Prostate gland (tissue), 2 donors: ENCODE data around the gene ADGRG3. TPM values are rescaled to one million over a fixed set of nuclear protein-coding genes. Genes with fewer than 3 reads are reported as not detected.

ENCODE experiments used
- DNase-seq: peaks from one replicate; pipeline ENCODE4 v3.0.0-alpha.2; 2019; ENCODE audit warnings: low spot score
- H3K27ac ChIP-seq, 2 donors: fragments of 200-600 bp; sonication (generic); 2 replicates each; pipeline ENCODE4 v1.5.1; 2017 to 2019
- H3K27me3 ChIP-seq: fragments of 200-600 bp; sonication (generic); replicated peaks from 2 replicates; pipeline ENCODE4 v1.5.1; 2019; ENCODE audit not compliant: insufficient read depth
- H3K36me3 ChIP-seq, 2 donors: fragments of 200-600 bp; sonication (generic); 1 replicate in 1 of 2; 2 replicates in 1 of 2; pipeline versions ENCODE4 v1.5.1 to v1.8.1; 2017 to 2019
- H3K4me1 ChIP-seq: fragments of 200-600 bp; sonication (generic); replicated peaks from 2 replicates; pipeline ENCODE4 v1.5.1; 2019
- H3K4me3 ChIP-seq, 2 donors: fragments of 200-600 bp; sonication (generic); 2 replicates each; pipeline ENCODE4 v1.5.1; 2017 to 2019
- H3K9me3 ChIP-seq: fragments of 200-600 bp; sonication (generic); 2 replicates; pipeline ENCODE4 v1.5.1; 2017
- POLR2A ChIP-seq: fragments of 450-650 bp; IDR thresholded peaks from one replicate; pipeline ENCODE4 v1.6.1; 2016; ENCODE audit warnings: antibody characterized with exemption, mild to moderate bottlenecking
- POLR2AphosphoS5 ChIP-seq: sonication (generic); formaldehyde crosslinking; IDR thresholded peaks from one replicate; pipeline ENCODE4 v1.6.1; 2017; ENCODE audit warnings: antibody characterized with exemption
- WGBS: methylation state at CpG from one replicate; pipeline ENCODE4 v1.1.5; 2018; 5-methylcytosine and 5-hydroxymethylcytosine counted together
- intact Hi-C: fragments of 100-400 bp; cut with DNase I; formaldehyde crosslinking; loops from one replicate; pipeline ENCODE4 v1.14.2; 2022
- total RNA-seq, 2 donors: library from RNA; depleted of rRNA; stranded (reverse); fragments of >200 nt; gene quantifications; one replicate each; pipeline ENCODE4 v1.1.0, GENCODE V29; 2016
- TF ChIP-seq, protein P1 (sequence below), 4 experiments: fragments of 200-600 bp in 2 of 4; fragments of 450-650 bp in 2 of 4; sonication (generic) in 2 of 4; IDR thresholded peaks; 1 replicate in 3 of 4; 2 replicates in 1 of 4; pipeline ENCODE4 v1.5.1; 2016 to 2019; ENCODE audit warnings: antibody characterized with exemption in 4 of 4, mild to moderate bottlenecking in 2 of 4, moderate library complexity in 2 of 4

The ADGRG3 gene
- total RNA-seq, 2 donors from 2014 or later: not detected

GRCh38 chr16:57700781-57701551 lies 32.9 kb downstream of the ADGRG3 start:
- TF ChIP-seq, protein P1, sequence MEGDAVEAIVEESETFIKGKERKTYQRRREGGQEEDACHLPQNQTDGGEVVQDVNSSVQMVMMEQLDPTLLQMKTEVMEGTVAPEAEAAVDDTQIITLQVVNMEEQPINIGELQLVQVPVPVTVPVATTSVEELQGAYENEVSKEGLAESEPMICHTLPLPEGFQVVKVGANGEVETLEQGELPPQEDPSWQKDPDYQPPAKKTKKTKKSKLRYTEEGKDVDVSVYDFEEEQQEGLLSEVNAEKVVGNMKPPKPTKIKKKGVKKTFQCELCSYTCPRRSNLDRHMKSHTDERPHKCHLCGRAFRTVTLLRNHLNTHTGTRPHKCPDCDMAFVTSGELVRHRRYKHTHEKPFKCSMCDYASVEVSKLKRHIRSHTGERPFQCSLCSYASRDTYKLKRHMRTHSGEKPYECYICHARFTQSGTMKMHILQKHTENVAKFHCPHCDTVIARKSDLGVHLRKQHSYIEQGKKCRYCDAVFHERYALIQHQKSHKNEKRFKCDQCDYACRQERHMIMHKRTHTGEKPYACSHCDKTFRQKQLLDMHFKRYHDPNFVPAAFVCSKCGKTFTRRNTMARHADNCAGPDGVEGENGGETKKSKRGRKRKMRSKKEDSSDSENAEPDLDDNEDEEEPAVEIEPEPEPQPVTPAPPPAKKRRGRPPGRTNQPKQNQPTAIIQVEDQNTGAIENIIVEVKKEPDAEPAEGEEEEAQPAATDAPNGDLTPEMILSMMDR (IDR thresholded peaks at IDR 0.05): no peak
- TF ChIP-seq POLR2AphosphoS5 (no peak), POLR2A (no peak)
- Histone ChIP-seq H3K27ac (no peak overlapping the region), H3K4me3 (no peak overlapping the region), H3K4me1 (no peaks in the 10 kb centered on the region), H3K9me3 (no peaks in the 10 kb centered on the region), H3K36me3 (no peaks in the 10 kb centered on the region), H3K27me3 (no peaks in the 10 kb centered on the region)
- DNase-seq: no peak
- WGBS: 77% methylated on average over 10 of the region's 10 CpGs
- intact Hi-C loops: no loop called here

DNA sequence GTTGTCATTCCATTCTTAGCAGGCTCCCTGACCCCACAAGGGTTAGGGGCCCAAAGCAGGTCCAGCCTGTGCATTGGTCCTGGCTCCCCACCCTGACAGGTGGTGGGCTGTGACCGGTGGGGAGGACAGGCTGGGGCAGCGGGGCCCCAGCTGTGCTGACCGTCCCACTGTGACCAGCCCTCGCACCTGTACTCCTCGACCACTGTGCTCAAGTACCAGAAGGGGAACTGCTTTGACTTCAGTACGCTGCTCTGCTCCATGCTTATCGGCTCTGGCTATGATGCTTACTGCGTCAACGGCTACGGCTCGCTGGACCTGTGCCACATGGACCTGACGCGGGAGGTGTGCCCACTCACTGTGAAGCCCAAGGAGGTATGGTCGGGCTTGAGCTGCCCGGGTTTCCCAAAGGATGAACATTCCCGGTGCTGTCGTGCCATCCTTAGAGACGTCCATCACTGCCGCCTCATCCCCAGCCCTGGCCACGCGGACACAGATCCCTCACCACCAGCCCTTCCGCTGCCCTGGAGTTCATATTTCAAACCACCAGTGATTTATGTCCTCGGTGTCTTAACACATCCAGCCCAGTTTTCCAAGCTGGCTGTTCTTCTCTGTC lies 33.8 kb downstream of the ADGRG3 start:
- TF ChIP-seq POLR2A: no peak
- no peak for TF ChIP-seq POLR2AphosphoS5
- TF ChIP-seq, protein P1 (IDR thresholded peaks at IDR 0.05): no peak
- no peaks in the 10 kb centered on the region for H3K36me3 ChIP-seq
- no peak overlapping the region for H3K4me3 ChIP-seq
- no peak for DNase-seq
- 77% methylated on average over 23 of the region's 23 CpGs for WGBS
- no peak overlapping the region for H3K27ac ChIP-seq
- H3K9me3 ChIP-seq: no peaks in the 10 kb centered on the region
- H3K27me3 ChIP-seq: no peaks in the 10 kb centered on the region
- H3K4me1 ChIP-seq: no peaks in the 10 kb centered on the region
- intact Hi-C loops: no loop called here

DNA sequence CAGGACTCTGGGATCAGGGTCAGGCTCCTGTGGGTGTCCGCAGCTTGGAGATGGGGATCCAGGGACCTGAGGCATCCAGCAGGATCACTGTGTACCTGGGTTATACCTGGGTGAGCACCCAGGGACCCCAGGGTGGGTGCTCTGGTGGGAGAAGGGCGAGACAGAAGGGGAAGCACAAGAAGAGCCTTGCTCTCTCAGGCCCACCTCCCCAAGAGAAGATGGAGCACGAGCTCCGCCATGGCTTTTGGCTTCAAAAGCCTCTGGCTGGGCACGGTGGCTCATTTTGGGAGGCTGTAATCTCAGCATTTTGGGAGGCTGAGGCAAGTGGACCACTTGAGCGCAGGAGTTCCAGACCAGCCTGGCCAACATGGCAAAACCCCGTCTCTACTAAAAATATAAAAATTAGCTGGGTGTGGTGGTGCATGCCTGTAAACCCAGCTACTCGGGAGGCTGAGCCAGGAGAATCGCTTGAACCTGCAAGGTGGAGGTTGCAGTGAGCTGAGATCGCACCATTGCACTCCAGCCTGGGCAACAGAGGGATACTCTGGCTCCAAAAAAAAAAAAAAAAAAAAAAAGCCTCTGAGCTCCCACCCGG lies 35.4 kb downstream of the ADGRG3 start:
- WGBS: 88% methylated on average over 11 of the region's 11 CpGs
- TF ChIP-seq POLR2A (no peak), POLR2AphosphoS5 (no peak)
- TF ChIP-seq, protein P1 (IDR thresholded peaks at IDR 0.05): no peak
- Histone ChIP-seq H3K9me3 (no peaks in the 10 kb centered on the region), H3K27me3 (no peaks in the 10 kb centered on the region), H3K36me3 (no peaks in the 10 kb centered on the region), H3K4me1 (no peaks in the 10 kb centered on the region), H3K27ac (no peak overlapping the region), H3K4me3 (no peak overlapping the region)
- no peak for DNase-seq
- intact Hi-C loops: no loop called here

DNA sequence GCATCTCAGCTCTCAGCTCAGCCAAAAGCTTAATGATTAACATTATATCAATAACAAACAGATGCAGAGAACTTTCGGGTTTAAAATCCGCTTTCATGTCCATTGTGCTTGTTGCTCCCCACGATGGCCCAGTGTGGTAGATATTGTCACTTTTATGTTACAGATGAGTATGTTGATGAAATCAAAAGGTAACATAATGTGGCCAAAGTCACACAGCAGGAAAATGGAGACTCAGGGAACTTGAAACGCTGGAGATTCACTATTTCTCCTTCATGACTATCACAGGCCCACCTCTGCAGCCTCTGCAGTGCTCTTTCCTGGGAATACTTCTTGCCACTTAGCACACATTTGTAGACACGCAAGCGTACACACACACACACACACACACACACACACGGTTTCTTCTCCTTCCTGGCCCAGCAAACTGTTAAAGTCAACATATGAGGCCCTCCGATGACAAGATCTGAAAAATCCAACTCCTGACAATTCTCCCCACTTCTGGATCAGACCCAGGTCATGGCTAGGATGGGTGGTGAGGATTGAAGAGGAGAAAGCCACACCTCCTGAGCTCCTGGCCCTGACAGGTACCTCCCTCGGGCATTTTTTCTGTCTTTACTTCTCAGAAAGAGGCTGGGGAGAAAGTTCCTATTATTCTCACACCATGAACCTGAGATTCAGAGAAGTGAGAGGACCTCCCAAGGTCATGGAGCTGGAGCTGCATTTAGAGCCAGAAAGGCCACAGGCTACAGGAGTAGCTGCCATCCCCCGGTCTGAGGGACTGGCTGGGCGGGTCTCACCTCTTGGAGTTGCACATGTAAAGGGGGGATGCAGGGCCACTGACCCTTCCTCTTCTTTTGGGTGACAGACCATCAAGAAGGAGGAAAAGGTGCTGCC lies 36.2 kb downstream of the ADGRG3 start:
- Histone ChIP-seq H3K27ac (no peak overlapping the region), H3K9me3 (no peaks in the 10 kb centered on the region), H3K4me1 (no peaks in the 10 kb centered on the region), H3K4me3 (no peak overlapping the region), H3K27me3 (no peaks in the 10 kb centered on the region), H3K36me3 (no peaks in the 10 kb centered on the region)
- no peak for TF ChIP-seq POLR2A
- TF ChIP-seq, protein P1 (IDR thresholded peaks at IDR 0.05): no peak
- TF ChIP-seq POLR2AphosphoS5: no peak
- no peak for DNase-seq
- intact Hi-C loops: no loop called here
- 55% methylated on average over 11 of the region's 11 CpGs for WGBS
